Thyroid gland (tissue), 4 donors: ENCODE data around the gene SLC9C2. TPM values are rescaled to one million over a fixed set of nuclear protein-coding genes. Genes with fewer than 3 reads are reported as not detected.
"Not testable (repeated sequence)": the region's sequence is repeated elsewhere in the genome, so short reads cannot be mapped to it uniquely, and the experiment has no call there.

Experiments
- DNase-seq, 2 donors: peaks; one replicate each; pipeline ENCODE4 v3.0.0-alpha.2; 2019
- H3K27ac ChIP-seq, 3 donors: fragments of 200-600 bp; sonication (generic); 1 replicate in 2 of 3; 2 replicates in 1 of 3; pipeline ENCODE4 v1.5.1; 2016 to 2019; ENCODE audit warnings: mild to moderate bottlenecking in 1 of 3, moderate library complexity in 1 of 3
- H3K27me3 ChIP-seq: fragments of 200-600 bp; sonication (generic); one replicate; pipeline ENCODE4 v1.5.1; 2019
- H3K36me3 ChIP-seq, 2 donors: fragments of 200-600 bp; sonication (generic); one replicate each; pipeline ENCODE4 v1.5.1; 2016 to 2019
- H3K4me1 ChIP-seq, 2 donors: fragments of 200-600 bp; sonication (generic); one replicate each; pipeline ENCODE4 v1.5.1; 2017 to 2019
- H3K4me3 ChIP-seq, 3 donors: fragments of 200-600 bp; sonication (generic); replicated peaks in 1 of 3; 1 replicate in 2 of 3; 2 replicates in 1 of 3; pipeline ENCODE4 v1.5.1; 2016; ENCODE audit warnings: mild to moderate bottlenecking in 1 of 3
- H3K9me3 ChIP-seq: fragments of 200-600 bp; sonication (generic); one replicate; pipeline ENCODE4 v1.5.1; 2017
- POLR2A ChIP-seq, 2 donors: fragments of 450-650 bp; IDR thresholded peaks; one replicate each; pipeline ENCODE4 v1.6.1; 2017; ENCODE audit warnings: antibody characterized with exemption in 2 of 2, mild to moderate bottlenecking in 2 of 2, moderate library complexity in 1 of 2
- WGBS, 2 donors: methylation state at CpG; one replicate each; pipeline ENCODE4 v1.1.5; 2017; 5-methylcytosine and 5-hydroxymethylcytosine counted together
- intact Hi-C: fragments of 100-400 bp; cut with DNase I; formaldehyde crosslinking; loops from one replicate; pipeline ENCODE4 v1.15.1; 2023
- total RNA-seq, 4 donors: library from RNA; depleted of rRNA; stranded (reverse); fragments of >200 nt; gene quantifications; one replicate each; pipeline ENCODE4 v1.2.3, GENCODE V29; 2016
- TF ChIP-seq, protein P1 (sequence below), 6 experiments: fragments of 200-600 bp in 3 of 6; fragments of 450-650 bp in 3 of 6; sonication (generic) in 3 of 6; IDR thresholded peaks; one replicate each; pipeline ENCODE4 v1.5.1; 2016 to 2019; ENCODE audit warnings: antibody characterized with exemption in 6 of 6, mild to moderate bottlenecking in 2 of 6, inconsistent platforms in 1 of 6, moderate library complexity in 1 of 6

SLC9C2 gene
- total RNA-seq, 4 donors from 2014 or later = not detected

DNA sequence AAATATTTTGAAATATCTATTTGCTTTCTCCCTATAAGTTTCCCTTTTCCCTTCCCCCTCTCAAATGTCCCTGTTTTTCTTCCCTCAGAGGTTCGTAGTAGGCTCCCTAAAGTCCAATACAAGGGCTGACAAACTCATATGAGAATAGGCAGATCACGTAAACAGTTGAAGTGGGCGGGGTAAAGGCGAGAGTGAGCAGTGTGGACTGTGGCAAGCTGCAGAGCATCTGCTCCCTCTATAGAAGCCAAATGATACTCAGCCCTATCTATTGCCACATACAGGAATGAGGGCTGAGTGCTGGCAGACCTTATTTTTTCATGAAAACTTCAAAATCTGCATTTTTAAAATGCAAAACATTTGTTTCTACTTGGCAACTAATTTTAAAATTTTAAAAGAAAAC is 99.5 kb downstream of the SLC9C2 start:
- H3K4me1 ChIP-seq = peaks cover 19 to 20% of the 10 kb centered on the region in 2 donors
- no peaks in the 10 kb centered on the region for H3K27me3 ChIP-seq
- no peak overlapping the region for H3K4me3 ChIP-seq
- intact Hi-C loops = no loop called here
- 72 to 77% methylated on average over 4 of the region's 4 CpGs for WGBS, 2 donors
- DNase-seq = no peak
- no peak overlapping the region for H3K27ac ChIP-seq
- TF ChIP-seq POLR2A (IDR thresholded peaks at IDR 0.05) = no peak
- TF ChIP-seq, protein P1, sequence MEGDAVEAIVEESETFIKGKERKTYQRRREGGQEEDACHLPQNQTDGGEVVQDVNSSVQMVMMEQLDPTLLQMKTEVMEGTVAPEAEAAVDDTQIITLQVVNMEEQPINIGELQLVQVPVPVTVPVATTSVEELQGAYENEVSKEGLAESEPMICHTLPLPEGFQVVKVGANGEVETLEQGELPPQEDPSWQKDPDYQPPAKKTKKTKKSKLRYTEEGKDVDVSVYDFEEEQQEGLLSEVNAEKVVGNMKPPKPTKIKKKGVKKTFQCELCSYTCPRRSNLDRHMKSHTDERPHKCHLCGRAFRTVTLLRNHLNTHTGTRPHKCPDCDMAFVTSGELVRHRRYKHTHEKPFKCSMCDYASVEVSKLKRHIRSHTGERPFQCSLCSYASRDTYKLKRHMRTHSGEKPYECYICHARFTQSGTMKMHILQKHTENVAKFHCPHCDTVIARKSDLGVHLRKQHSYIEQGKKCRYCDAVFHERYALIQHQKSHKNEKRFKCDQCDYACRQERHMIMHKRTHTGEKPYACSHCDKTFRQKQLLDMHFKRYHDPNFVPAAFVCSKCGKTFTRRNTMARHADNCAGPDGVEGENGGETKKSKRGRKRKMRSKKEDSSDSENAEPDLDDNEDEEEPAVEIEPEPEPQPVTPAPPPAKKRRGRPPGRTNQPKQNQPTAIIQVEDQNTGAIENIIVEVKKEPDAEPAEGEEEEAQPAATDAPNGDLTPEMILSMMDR (IDR thresholded peaks at IDR 0.05) = no peak
- no peaks in the 10 kb centered on the region for H3K9me3 ChIP-seq
- no peaks in the 10 kb centered on the region for H3K36me3 ChIP-seq

- peaks cover 10 to 11% of the 10 kb centered on the region in 2 donors for H3K4me1 ChIP-seq
- no peak overlapping the region for H3K27ac ChIP-seq
- no peak overlapping the region for H3K4me3 ChIP-seq
- 92 to 95% methylated on average over 1 of the region's 1 CpG for WGBS, 2 donors
- intact Hi-C loops = no loop called here
- no peak for DNase-seq
- no peaks in the 10 kb centered on the region for H3K27me3 ChIP-seq
- H3K36me3 ChIP-seq = no peaks in the 10 kb centered on the region
- TF ChIP-seq POLR2A (IDR thresholded peaks at IDR 0.05) = no peak
- TF ChIP-seq, protein P1 (IDR thresholded peaks at IDR 0.05) = no peak
- H3K9me3 ChIP-seq = no peaks in the 10 kb centered on the region
These were observed 100.8 kb downstream of the SLC9C2 start for GRCh38 chr1:173502104-173502503.

DNA sequence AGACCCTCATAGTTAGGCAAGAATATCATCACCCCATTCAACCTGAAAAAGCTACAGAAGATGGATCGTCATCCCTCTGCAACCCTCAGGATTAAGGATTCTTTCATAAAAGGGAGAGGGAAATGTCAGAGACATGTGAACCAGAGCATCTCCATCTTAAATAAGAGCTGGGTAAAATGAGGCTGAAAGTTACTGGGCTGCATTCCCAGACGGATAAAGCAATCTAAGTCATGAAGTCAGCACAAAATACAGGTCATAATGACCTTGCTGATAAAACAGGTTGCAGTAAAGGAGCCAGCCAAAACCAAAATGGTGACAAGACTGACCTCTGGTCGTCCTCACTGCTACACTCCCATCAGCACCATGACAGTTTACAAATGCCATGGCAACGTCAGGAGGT is 103.1 kb downstream of the SLC9C2 start:
- TF ChIP-seq, protein P1 (IDR thresholded peaks at IDR 0.05) = no peak
- TF ChIP-seq POLR2A (IDR thresholded peaks at IDR 0.05) = no peak
- no peak for DNase-seq
- Histone ChIP-seq H3K4me3 (no peak overlapping the region), H3K36me3 (no peaks in the 10 kb centered on the region), H3K4me1 (peaks cover 0 to 4% of the 10 kb centered on the region in 2 donors), H3K27me3 (no peaks in the 10 kb centered on the region), H3K9me3 (no peaks in the 10 kb centered on the region), H3K27ac (no peak overlapping the region)
- 83 to 91% methylated on average over 4 of the region's 4 CpGs for WGBS, 2 donors
- intact Hi-C loops = no loop called here

- intact Hi-C loops = no loop called here
- TF ChIP-seq POLR2A (IDR thresholded peaks at IDR 0.05) = no peak
- TF ChIP-seq, protein P1 (IDR thresholded peaks at IDR 0.05) = no peak
These were observed 106.0 kb downstream of the SLC9C2 start for GRCh38 chr1:173496757-173497320.

DNA sequence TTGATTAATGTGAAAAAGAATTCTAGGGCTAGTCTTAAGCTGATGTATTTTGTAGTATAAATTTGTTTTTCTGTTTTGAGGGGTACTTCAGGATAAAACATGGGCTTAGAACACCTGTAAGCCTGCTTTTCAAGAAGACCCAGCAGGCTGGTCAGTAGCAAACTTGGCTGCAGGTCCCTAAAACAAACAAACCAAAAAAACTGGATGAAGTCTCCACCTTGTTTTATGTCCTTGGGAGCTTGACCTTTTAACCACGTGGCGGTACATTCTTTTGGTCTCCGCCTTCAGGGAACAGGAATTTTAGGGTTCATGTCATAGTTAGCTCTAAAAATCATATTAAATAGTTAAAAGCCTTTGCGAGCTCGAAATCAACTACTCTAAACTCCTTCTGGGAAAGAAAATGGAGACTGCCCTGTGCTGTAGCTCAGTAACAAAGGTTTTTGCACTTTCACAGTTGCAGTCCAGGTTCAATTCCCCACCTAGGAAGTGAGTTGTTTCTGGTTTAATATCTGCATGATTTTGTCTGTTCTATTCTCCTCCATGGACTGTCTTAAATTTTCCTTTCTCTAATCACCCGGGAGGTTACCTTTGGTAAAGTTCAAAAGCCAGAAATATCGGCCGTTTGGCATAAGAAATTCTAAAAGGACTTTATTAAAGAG is 107.1 kb downstream of the SLC9C2 start:
- DNase-seq = no peak
- WGBS, 2 donors = 87 to 90% methylated on average over 8 of the region's 8 CpGs
- intact Hi-C loops = no loop called here
- Histone ChIP-seq H3K9me3 (no peaks in the 10 kb centered on the region), H3K4me1 (peaks cover 0 to 4% of the 10 kb centered on the region in 2 donors), H3K27me3 (no peaks in the 10 kb centered on the region), H3K36me3 (no peaks in the 10 kb centered on the region), H3K4me3 (no peak overlapping the region), H3K27ac (no peak overlapping the region)
- TF ChIP-seq POLR2A (IDR thresholded peaks at IDR 0.05) = no peak
- TF ChIP-seq, protein P1 (IDR thresholded peaks at IDR 0.05) = no peak

More at GRCh38 chr1:173496757-173497320, 106.0 kb downstream of the SLC9C2 start:
- Histone ChIP-seq H3K27me3 (no peaks in the 10 kb centered on the region), H3K4me1 (peaks cover 0 to 4% of the 10 kb centered on the region in 2 donors), H3K4me3 (no peak overlapping the region), H3K36me3 (no peaks in the 10 kb centered on the region), H3K27ac (no peak overlapping the region), H3K9me3 (no peaks in the 10 kb centered on the region)
- 93 to 97% methylated on average over 2 of the region's 2 CpGs for WGBS, 2 donors
- DNase-seq = no peak

DNA sequence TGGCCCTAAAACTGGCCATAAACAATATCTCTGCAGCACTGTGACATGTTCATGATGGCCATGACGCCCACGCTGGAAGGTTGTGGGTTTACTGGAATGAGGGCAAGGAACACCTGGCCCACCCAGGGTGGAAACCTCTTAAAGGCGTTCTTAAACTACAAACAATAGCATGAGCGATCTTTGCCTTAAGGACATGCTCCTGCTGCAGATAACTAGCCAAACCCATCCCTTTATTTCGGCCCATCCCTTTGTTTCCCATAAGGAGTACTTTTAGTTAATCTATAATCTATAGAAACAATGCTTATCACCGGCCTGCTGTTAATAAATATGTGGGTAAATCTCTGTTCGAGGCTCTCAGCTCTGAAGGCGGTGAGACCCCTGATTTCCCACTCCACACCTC is 109.7 kb downstream of the SLC9C2 start:
- H3K27me3 ChIP-seq, H3K27ac ChIP-seq, H3K4me1 ChIP-seq, DNase-seq, intact Hi-C loops, H3K4me3 ChIP-seq, H3K9me3 ChIP-seq: not testable (repeated sequence)
- 95 to 97% methylated on average over 8 of the region's 8 CpGs for WGBS, 2 donors
- peaks cover 8 to 10% of the 10 kb centered on the region in 2 donors for H3K36me3 ChIP-seq
